WTC11 (cell line): ENCODE results near the gene CRYZ. TPM values are rescaled to one million over a fixed set of nuclear protein-coding genes. Genes with fewer than 3 reads are reported as not detected.

Experiments
- ATAC-seq: fragments of 200-7000 bp; cut with Tn5 transposase; 2 replicates; pipeline ENCODE4 v1.10.0; 2021; ENCODE audit warnings: mild to moderate bottlenecking, moderate library complexity
- CTCF ChIA-PET: fragments of 300-600 bp; sonication (Branson Sonifier 250); formaldehyde crosslinking; loops from one replicate; lab custom pipeline; 2021; ENCODE audit warnings: antibody characterized with exemption; lab: Charles Lee
- POLR2A ChIA-PET: fragments of 350-600 bp; sonication (Branson Sonifier 250); formaldehyde crosslinking; loops from one replicate; lab custom pipeline; 2021; ENCODE audit warnings: antibody characterized with exemption; lab: Charles Lee
- DNase-seq: peaks from one replicate; pipeline ENCODE4 v3.0.0; 2021; ENCODE audit warnings: low spot score
- H3K27ac Mint-ChIP-seq: 2 replicates; pipeline ENCODE4 v1.8.0; 2021; ENCODE audit warnings: mixed read lengths
- H3K27me3 Mint-ChIP-seq: 2 replicates; pipeline ENCODE4 v1.8.0; 2021; ENCODE audit warnings: low read depth, mild to moderate bottlenecking, moderate library complexity, mixed read lengths
- H3K36me3 Mint-ChIP-seq: 2 replicates; pipeline ENCODE4 v1.8.0; 2021; ENCODE audit warnings: mixed read lengths
- H3K4me1 Mint-ChIP-seq: 2 replicates; pipeline ENCODE4 v1.8.0; 2022; ENCODE audit warnings: mixed read lengths
- H3K4me3 Mint-ChIP-seq: 2 replicates; pipeline ENCODE4 v1.8.0; 2021; ENCODE audit warnings: mild to moderate bottlenecking, moderate library complexity, mixed read lengths
- H3K9me3 Mint-ChIP-seq: 2 replicates; pipeline ENCODE4 v1.8.0; 2021; ENCODE audit warnings: mixed read lengths
- AFF4 ChIP-seq: sonication (generic); formaldehyde crosslinking; IDR thresholded peaks from 2 replicates; pipeline ENCODE4 v1.8.1; 2023; ENCODE audit warnings: mild to moderate bottlenecking, missing genetic modification reagents, borderline replicate concordance
- ATF1 ChIP-seq: sonication (generic); formaldehyde crosslinking; IDR thresholded peaks from 2 replicates; pipeline ENCODE4 v1.8.1; 2023; ENCODE audit warnings: mild to moderate bottlenecking, moderate library complexity, missing genetic modification reagents
- E2F5 ChIP-seq: sonication (generic); formaldehyde crosslinking; IDR thresholded peaks from 2 replicates; pipeline ENCODE4 v1.8.1; 2022; ENCODE audit warnings: mild to moderate bottlenecking, moderate library complexity, missing genetic modification reagents
- ETV6 ChIP-seq: sonication (generic); formaldehyde crosslinking; IDR thresholded peaks from 2 replicates; pipeline ENCODE4 v1.8.1; 2022; ENCODE audit warnings: mild to moderate bottlenecking, missing genetic modification reagents
- GABPB1 ChIP-seq: sonication (generic); formaldehyde crosslinking; IDR thresholded peaks from 2 replicates; pipeline ENCODE4 v1.8.1; 2023; ENCODE audit warnings: mild to moderate bottlenecking, missing genetic modification reagents
- GRHL2 ChIP-seq: fragments of 250-450 bp; sonication (Bioruptor Pico); IDR thresholded peaks from 2 replicates; pipeline ENCODE4 v1.8.0; 2022; ENCODE audit warnings: mild to moderate bottlenecking, moderate library complexity; ENCODE audit not compliant: insufficient replicate concordance, severe bottlenecking
- MLX ChIP-seq: sonication (generic); formaldehyde crosslinking; IDR thresholded peaks from 2 replicates; pipeline ENCODE4 v1.8.1; 2023; ENCODE audit warnings: mild to moderate bottlenecking, missing genetic modification reagents, moderate library complexity
- NFE2L1 ChIP-seq: sonication (generic); formaldehyde crosslinking; IDR thresholded peaks from 2 replicates; pipeline ENCODE4 v1.8.1; 2023; ENCODE audit warnings: missing genetic modification reagents
- NFYB ChIP-seq: sonication (generic); formaldehyde crosslinking; conservative IDR thresholded peaks from 2 replicates; pipeline ENCODE4 v1.8.0; 2022; ENCODE audit warnings: low read depth, missing genetic modification reagents
- SMAD3 ChIP-seq: sonication (generic); formaldehyde crosslinking; IDR thresholded peaks from 2 replicates; pipeline ENCODE4 v1.8.0; 2022; ENCODE audit warnings: missing genetic modification reagents, mild to moderate bottlenecking, borderline replicate concordance
- SMAD4 ChIP-seq: sonication (generic); formaldehyde crosslinking; IDR thresholded peaks from 2 replicates; pipeline ENCODE4 v1.8.0; 2022; ENCODE audit warnings: mild to moderate bottlenecking, missing genetic modification reagents
- SP1 ChIP-seq: sonication (generic); formaldehyde crosslinking; conservative IDR thresholded peaks from 2 replicates; pipeline ENCODE4 v1.8.1; 2022; ENCODE audit warnings: missing genetic modification reagents
- TCF7 ChIP-seq: sonication (generic); formaldehyde crosslinking; IDR thresholded peaks from 2 replicates; pipeline ENCODE4 v1.8.0; 2022; ENCODE audit warnings: mild to moderate bottlenecking, low read depth, missing genetic modification reagents, moderate library complexity
- TEAD4 ChIP-seq: sonication (generic); formaldehyde crosslinking; IDR thresholded peaks from 2 replicates; pipeline ENCODE4 v1.8.0; 2022; ENCODE audit warnings: mild to moderate bottlenecking, missing genetic modification reagents
- ZBTB21 ChIP-seq: sonication (generic); formaldehyde crosslinking; IDR thresholded peaks from 2 replicates; pipeline ENCODE4 v1.8.1; 2023; ENCODE audit warnings: mild to moderate bottlenecking, missing genetic modification reagents, borderline replicate concordance
- ZNF121 ChIP-seq: sonication (generic); formaldehyde crosslinking; IDR thresholded peaks from 2 replicates; pipeline ENCODE4 v1.8.0; 2023; ENCODE audit warnings: missing genetic modification reagents
- ZNF281 ChIP-seq: sonication (generic); formaldehyde crosslinking; IDR thresholded peaks from 2 replicates; pipeline ENCODE4 v1.8.0; 2023; ENCODE audit warnings: mild to moderate bottlenecking, missing genetic modification reagents
- ZNF423 ChIP-seq: fragments of 250-450 bp; sonication (Bioruptor Pico); IDR thresholded peaks from 2 replicates; pipeline ENCODE4 v2.1.2; 2022; ENCODE audit warnings: mild to moderate bottlenecking, moderate library complexity
- total RNA-seq: library from RNA; stranded (reverse); gene quantifications from 3 replicates; pipeline ENCODE4 v1.2.3, GENCODE V29; 2021
- TF ChIP-seq, protein P1 (sequence below): sonication (generic); formaldehyde crosslinking; IDR thresholded peaks from 2 replicates; pipeline ENCODE4 v1.8.0; 2022; ENCODE audit warnings: mild to moderate bottlenecking, missing genetic modification reagents
- TF ChIP-seq, protein P2 (sequence below): sonication (generic); formaldehyde crosslinking; conservative IDR thresholded peaks from 2 replicates; pipeline ENCODE4 v1.8.1; 2023; ENCODE audit warnings: mild to moderate bottlenecking, low read depth, missing genetic modification reagents, moderate library complexity

Gene CRYZ
- total RNA-seq, 1 experiment from 2014 or later: 42.2 TPM

DNA sequence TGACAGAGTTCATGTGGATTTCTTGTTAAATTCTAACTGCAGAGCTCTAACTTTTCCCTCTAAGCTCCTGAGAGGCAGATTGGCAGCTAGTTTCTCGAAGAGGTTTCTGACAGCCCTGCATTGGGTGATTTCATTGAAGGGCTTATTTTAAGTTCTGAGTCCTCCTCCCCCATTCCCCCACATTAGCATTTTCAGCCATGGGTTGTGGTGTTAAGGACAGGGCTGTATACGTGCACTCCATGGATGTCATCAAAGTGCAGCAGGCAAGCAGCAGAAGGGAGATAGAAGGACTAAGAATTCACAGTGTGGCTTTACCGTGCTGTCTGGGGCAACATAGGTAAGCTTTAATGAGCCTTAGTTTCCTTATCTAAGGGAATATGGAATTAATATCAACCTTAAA, 19.0 kb downstream of the CRYZ start:
- Mint-ChIP-seq H3K36me3 (peaks cover 8% of the 10 kb centered on the region), H3K4me3 (no peak overlapping the region), H3K27ac (no peak overlapping the region), H3K9me3 (no peaks in the 10 kb centered on the region), H3K27me3 (no peaks in the 10 kb centered on the region), H3K4me1 (0 out of 2 replicates have a peak, but pooled peaks cover 6% of the 10 kb centered on the region)
- ChIA-PET CTCF (interaction anchor here (0.7 to 1.2 kb wide), 2 partner anchors 20 to 245 kb away, joined by 3 read pairs; no protein-coding TSS in a partner anchor), POLR2A (no interaction called here)
- TF ChIP-seq ZBTB21 (CRISPR knock-in tag) (no peak), MLX (CRISPR knock-in tag) (no peak), SP1 (CRISPR knock-in tag) (no peak), NFYB (no peak), TCF7 (CRISPR knock-in tag) (no peak), NFE2L1 (CRISPR knock-in tag) (no peak), TEAD4 (CRISPR knock-in tag) (no peak), ETV6 (no peak), E2F5 (CRISPR knock-in tag) (no peak), ZNF281 (CRISPR knock-in tag) (no peak), SMAD4 (CRISPR knock-in tag) (no peak), AFF4 (CRISPR knock-in tag) (no peak), ZNF121 (CRISPR knock-in tag) (no peak), GABPB1 (CRISPR knock-in tag) (no peak), GRHL2 (CRISPR knock-in tag) (no peak), ZNF423 (CRISPR knock-in tag) (no peak), ATF1 (CRISPR knock-in tag) (no peak), SMAD3 (CRISPR knock-in tag) (no peak)
- TF ChIP-seq, protein P1, sequence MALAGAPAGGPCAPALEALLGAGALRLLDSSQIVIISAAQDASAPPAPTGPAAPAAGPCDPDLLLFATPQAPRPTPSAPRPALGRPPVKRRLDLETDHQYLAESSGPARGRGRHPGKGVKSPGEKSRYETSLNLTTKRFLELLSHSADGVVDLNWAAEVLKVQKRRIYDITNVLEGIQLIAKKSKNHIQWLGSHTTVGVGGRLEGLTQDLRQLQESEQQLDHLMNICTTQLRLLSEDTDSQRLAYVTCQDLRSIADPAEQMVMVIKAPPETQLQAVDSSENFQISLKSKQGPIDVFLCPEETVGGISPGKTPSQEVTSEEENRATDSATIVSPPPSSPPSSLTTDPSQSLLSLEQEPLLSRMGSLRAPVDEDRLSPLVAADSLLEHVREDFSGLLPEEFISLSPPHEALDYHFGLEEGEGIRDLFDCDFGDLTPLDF: no peak
- TF ChIP-seq, protein P2, sequence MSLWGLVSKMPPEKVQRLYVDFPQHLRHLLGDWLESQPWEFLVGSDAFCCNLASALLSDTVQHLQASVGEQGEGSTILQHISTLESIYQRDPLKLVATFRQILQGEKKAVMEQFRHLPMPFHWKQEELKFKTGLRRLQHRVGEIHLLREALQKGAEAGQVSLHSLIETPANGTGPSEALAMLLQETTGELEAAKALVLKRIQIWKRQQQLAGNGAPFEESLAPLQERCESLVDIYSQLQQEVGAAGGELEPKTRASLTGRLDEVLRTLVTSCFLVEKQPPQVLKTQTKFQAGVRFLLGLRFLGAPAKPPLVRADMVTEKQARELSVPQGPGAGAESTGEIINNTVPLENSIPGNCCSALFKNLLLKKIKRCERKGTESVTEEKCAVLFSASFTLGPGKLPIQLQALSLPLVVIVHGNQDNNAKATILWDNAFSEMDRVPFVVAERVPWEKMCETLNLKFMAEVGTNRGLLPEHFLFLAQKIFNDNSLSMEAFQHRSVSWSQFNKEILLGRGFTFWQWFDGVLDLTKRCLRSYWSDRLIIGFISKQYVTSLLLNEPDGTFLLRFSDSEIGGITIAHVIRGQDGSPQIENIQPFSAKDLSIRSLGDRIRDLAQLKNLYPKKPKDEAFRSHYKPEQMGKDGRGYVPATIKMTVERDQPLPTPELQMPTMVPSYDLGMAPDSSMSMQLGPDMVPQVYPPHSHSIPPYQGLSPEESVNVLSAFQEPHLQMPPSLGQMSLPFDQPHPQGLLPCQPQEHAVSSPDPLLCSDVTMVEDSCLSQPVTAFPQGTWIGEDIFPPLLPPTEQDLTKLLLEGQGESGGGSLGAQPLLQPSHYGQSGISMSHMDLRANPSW (CRISPR knock-in tag): no peak
- DNase-seq (no peak), ATAC-seq (no peak)
